ENCODE measurements around the gene TBC1D32. TPM values are rescaled to one million over a fixed set of nuclear protein-coding genes. Genes with fewer than 3 reads are reported as not detected.

The TBC1D32 gene, protein sequence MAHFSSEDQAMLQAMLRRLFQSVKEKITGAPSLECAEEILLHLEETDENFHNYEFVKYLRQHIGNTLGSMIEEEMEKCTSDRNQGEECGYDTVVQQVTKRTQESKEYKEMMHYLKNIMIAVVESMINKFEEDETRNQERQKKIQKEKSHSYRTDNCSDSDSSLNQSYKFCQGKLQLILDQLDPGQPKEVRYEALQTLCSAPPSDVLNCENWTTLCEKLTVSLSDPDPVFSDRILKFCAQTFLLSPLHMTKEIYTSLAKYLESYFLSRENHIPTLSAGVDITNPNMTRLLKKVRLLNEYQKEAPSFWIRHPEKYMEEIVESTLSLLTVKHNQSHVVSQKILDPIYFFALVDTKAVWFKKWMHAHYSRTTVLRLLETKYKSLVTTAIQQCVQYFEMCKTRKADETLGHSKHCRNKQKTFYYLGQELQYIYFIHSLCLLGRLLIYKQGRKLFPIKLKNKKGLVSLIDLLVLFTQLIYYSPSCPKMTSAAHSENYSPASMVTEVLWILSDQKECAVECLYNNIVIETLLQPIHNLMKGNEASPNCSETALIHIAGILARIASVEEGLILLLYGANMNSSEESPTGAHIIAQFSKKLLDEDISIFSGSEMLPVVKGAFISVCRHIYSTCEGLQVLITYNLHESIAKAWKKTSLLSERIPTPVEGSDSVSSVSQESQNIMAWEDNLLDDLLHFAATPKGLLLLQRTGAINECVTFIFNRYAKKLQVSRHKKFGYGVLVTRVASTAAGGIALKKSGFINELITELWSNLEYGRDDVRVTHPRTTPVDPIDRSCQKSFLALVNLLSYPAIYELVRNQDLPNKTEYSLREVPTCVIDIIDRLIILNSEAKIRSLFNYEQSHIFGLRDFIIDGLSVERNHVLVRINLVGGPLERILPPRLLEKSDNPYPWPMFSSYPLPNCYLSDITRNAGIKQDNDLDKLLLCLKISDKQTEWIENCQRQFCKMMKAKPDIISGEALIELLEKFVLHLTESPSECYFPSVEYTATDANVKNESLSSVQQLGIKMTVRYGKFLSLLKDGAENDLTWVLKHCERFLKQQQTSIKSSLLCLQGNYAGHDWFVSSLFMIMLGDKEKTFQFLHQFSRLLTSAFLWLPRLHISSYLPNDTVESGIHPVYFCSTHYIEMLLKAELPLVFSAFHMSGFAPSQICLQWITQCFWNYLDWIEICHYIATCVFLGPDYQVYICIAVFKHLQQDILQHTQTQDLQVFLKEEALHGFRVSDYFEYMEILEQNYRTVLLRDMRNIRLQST
- 10.1 and 12.8 TPM in 2 replicates for total RNA-seq

DNA sequence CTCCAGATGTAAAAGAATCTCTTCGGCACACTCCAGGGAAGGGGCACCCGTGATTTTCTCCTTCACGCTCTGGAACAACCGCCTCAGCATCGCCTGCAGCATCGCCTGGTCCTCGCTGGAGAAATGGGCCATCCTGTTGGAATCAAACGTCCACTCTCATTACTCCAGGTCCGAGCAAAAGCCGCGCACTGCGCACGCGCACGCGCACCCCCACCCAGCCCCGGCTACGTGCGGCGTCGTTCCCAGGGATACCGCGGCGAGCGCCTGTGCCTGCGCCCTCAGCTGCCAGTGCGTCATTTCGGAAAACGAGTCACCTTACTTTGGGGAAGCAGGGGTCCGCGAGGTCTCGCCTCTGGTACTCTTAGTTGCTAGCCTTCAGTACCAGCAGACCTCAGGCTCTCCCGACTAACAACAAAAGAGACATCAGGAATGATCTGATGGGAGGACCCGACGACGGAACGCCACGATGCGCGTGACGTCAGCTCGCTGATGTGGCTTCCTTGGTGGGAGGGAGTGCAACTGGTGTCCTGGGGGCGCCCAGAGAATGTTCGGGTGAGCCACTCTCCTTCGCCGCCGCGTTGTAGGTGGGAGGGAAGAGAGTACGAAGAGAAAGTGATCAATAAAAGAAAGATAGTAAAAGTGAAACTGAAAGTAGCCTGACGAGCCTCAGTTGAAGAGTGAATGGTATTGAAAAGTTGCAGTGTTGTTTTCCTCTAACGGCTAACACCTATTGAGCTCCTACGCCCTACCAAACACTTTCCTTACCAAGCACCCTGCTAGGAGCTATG, at the start of gene TBC1D32:
Gene TBC1D32 (minus strand): TSS at position 182 of the 788 bp plus-strand sequence. CDS start 50 bp downstream, at position 132.

Other genes with a start within 250 kb of the TBC1D32 start
- gene GJA1, start 101.2 kb upstream of the TBC1D32 start, total RNA-seq: 91.7 and 120 TPM in 2 replicates

Measured in bronchial smooth muscle cell (primary cell).